SK-MEL-5 (cell line): Measurements from ENCODE around the gene COLQ. TPM values are rescaled to one million over a fixed set of nuclear protein-coding genes. Genes with fewer than 3 reads are reported as not detected.
A peak's percentile ranks its signal among the peaks of the same experiment; 100 is the strongest.

Experiments used
- DNase-seq: peaks from one replicate; pipeline ENCODE4 v3.0.0-alpha.2; 2016; ENCODE audit warnings: low read depth, low spot score
- in situ Hi-C: cut with HindIII; loops from 2 replicates; pipeline ENCODE4 v1.10.0; 2016; ENCODE audit warnings: low sequenced_read_pairs, high pct_unique_total_duplicates, low pct_unique_long_range_greater_than_20kb
- total RNA-seq: library from RNA; depleted of rRNA; stranded (reverse); fragments of >200 nt; shearing (Covaris generic); gene quantifications from 2 replicates; pipeline ENCODE4 v1.2.3, GENCODE V29; 2014

COLQ gene
- total RNA-seq, 1 experiment from 2014 or later, result 0.08 TPM

GRCh38 chr3:15523660-15524417, 2.3 kb upstream of the COLQ start:
- DNase-seq, result no peak
- in situ Hi-C loops, result no loop called here

GRCh38 chr3:15522016-15522415, 510 bp upstream of the COLQ start:
- no peak for DNase-seq
- in situ Hi-C loops, result no loop called here

GRCh38 chr3:15520804-15521572, 518 bp downstream of the COLQ start:
- in situ Hi-C loops, result no loop called here
- DNase-seq, result no peak

- in situ Hi-C loops, result no loop called here
- peak; percentile 21 for DNase-seq
Measured at GRCh38 chr3:15520185-15520584, 1.3 kb downstream of the COLQ start.

GRCh38 chr3:15519096-15519495, 2.4 kb downstream of the COLQ start:
- no peak for DNase-seq
- in situ Hi-C loops, result no loop called here

GRCh38 chr3:15514663-15515340, 6.7 kb downstream of the COLQ start:
- DNase-seq, result no peak
- in situ Hi-C loops, result no loop called here

- no peak for DNase-seq
- in situ Hi-C loops, result no loop called here
Measured at GRCh38 chr3:15513810-15514662, 7.5 kb downstream of the COLQ start.

- no peak for DNase-seq
- in situ Hi-C loops, result no loop called here
Measured at GRCh38 chr3:15513116-15513515, 8.4 kb downstream of the COLQ start.

- in situ Hi-C loops, result no loop called here
- no peak for DNase-seq
Measured at GRCh38 chr3:15512166-15512565, 9.3 kb downstream of the COLQ start.

GRCh38 chr3:15511156-15511555, 10.3 kb downstream of the COLQ start:
- no peak for DNase-seq
- in situ Hi-C loops, result no loop called here

GRCh38 chr3:15510493-15510892, 11.0 kb downstream of the COLQ start:
- DNase-seq, result no peak
- in situ Hi-C loops, result no loop called here

GRCh38 chr3:15506571-15506970, 14.9 kb downstream of the COLQ start:
- in situ Hi-C loops, result no loop called here
- no peak for DNase-seq

GRCh38 chr3:15505479-15506165, 15.9 kb downstream of the COLQ start:
- in situ Hi-C loops, result no loop called here
- DNase-seq, result no peak

GRCh38 chr3:15502616-15503015, 18.9 kb downstream of the COLQ start:
- in situ Hi-C loops, result no loop called here
- DNase-seq, result no peak

GRCh38 chr3:15501126-15501525, 20.4 kb downstream of the COLQ start:
- in situ Hi-C loops, result no loop called here
- no peak for DNase-seq

- in situ Hi-C loops, result no loop called here
- DNase-seq, result no peak
Measured at GRCh38 chr3:15500107-15500724, 21.3 kb downstream of the COLQ start.

GRCh38 chr3:15499536-15499935, 22.0 kb downstream of the COLQ start:
- DNase-seq, result no peak
- in situ Hi-C loops, result no loop called here
